CD14-positive monocyte (primary cell): ENCODE data around the gene POLR3E. TPM values are rescaled to one million over a fixed set of nuclear protein-coding genes. Genes with fewer than 3 reads are reported as not detected.

Experiments used
- DNase-seq, 3 donors: peaks; one replicate each; pipeline ENCODE4 v3.0.0-alpha.2; 2011 to 2022
- H2AFZ ChIP-seq: 2 replicates; pipeline ENCODE4 v1.6.0; 2012; ENCODE audit warnings: mild to moderate bottlenecking, low read depth, low read length, inconsistent platforms; ENCODE audit not compliant: insufficient read depth, poor library complexity, severe bottlenecking
- H3K27ac ChIP-seq, 2 donors: 1 replicate in 1 of 2; 2 replicates in 1 of 2; pipeline ENCODE4 v1.5.1; 2012 to 2013; ENCODE audit warnings: low read length in 2 of 2, control low read depth in 1 of 2, inconsistent platforms in 1 of 2, low read depth in 1 of 2, mild to moderate bottlenecking in 1 of 2
- H3K27me3 ChIP-seq, 2 donors: one replicate each; pipeline versions ENCODE4 v1.6.0 to v1.6.1; 2011 to 2013; ENCODE audit warnings: low read length in 2 of 2; ENCODE audit not compliant: control insufficient read depth in 2 of 2, insufficient read depth in 2 of 2
- H3K36me3 ChIP-seq, 2 donors: replicated peaks in 1 of 2; 1 replicate in 1 of 2; 2 replicates in 1 of 2; pipeline versions ENCODE4 v1.5.1 to v1.6.1; 2012 to 2013; ENCODE audit warnings: low read length in 2 of 2, control low read depth in 1 of 2, inconsistent platforms in 1 of 2, mild to moderate bottlenecking in 1 of 2; ENCODE audit not compliant: insufficient read depth in 2 of 2, control insufficient read depth in 1 of 2
- H3K4me1 ChIP-seq, 2 donors: 1 replicate in 1 of 2; 2 replicates in 1 of 2; pipeline versions ENCODE4 v1.5.1 to v1.6.1; 2012 to 2013; ENCODE audit warnings: low read length in 2 of 2, control low read depth in 1 of 2, inconsistent platforms in 1 of 2, mild to moderate bottlenecking in 1 of 2, moderate library complexity in 1 of 2; ENCODE audit not compliant: insufficient read depth in 2 of 2, control insufficient read depth in 1 of 2
- H3K4me2 ChIP-seq: replicated peaks from 2 replicates; pipeline ENCODE3; 2012; ENCODE audit warnings: low read length, moderate library complexity, mild to moderate bottlenecking; ENCODE audit not compliant: poor library complexity, severe bottlenecking; ENCODE audit errors: extremely low read depth
- H3K4me3 ChIP-seq, 3 experiments: fragments of 200-600 bp in 1 of 3; sonication (generic) in 1 of 3; replicated peaks in 1 of 3; 1 replicate in 2 of 3; 2 replicates in 1 of 3; pipeline ENCODE4 v1.5.1; 2011 to 2013; ENCODE audit warnings: low read length in 3 of 3, mild to moderate bottlenecking in 3 of 3, control low read depth in 2 of 3, low read depth in 2 of 3, inconsistent platforms in 1 of 3, moderate library complexity in 1 of 3
- H3K79me2 ChIP-seq: 2 replicates; pipeline ENCODE4 v1.6.0; 2012; ENCODE audit warnings: mild to moderate bottlenecking, control low read depth, inconsistent platforms, low read length, moderate library complexity; ENCODE audit not compliant: insufficient read depth
- H3K9ac ChIP-seq: 2 replicates; pipeline ENCODE4 v1.6.0; 2017; ENCODE audit warnings: low read length, mild to moderate bottlenecking; ENCODE audit not compliant: insufficient read depth, poor library complexity, severe bottlenecking
- H3K9me3 ChIP-seq, 2 donors: replicated peaks in 1 of 2; 1 replicate in 1 of 2; 2 replicates in 1 of 2; pipeline versions ENCODE4 v1.5.1 to v1.6.1; 2012 to 2013; ENCODE audit warnings: low read length in 2 of 2, control low read depth in 1 of 2; ENCODE audit not compliant: control insufficient read depth in 1 of 2, insufficient read depth in 1 of 2
- H4K20me1 ChIP-seq: 2 replicates; pipeline ENCODE4 v1.6.0; 2012; ENCODE audit warnings: mild to moderate bottlenecking, low read length, control low read depth, moderate library complexity; ENCODE audit not compliant: insufficient read depth
- H3K27ac Mint-ChIP-seq, 7 donors: one replicate each; pipeline ENCODE4 v1.8.0; 2020; ENCODE audit warnings: mild to moderate bottlenecking in 7 of 7, mixed read lengths in 7 of 7, moderate library complexity in 6 of 7, inconsistent platforms in 2 of 7
- H3K27me3 Mint-ChIP-seq, 3 donors: one replicate each; pipeline ENCODE4 v1.8.0; 2021 to 2022; ENCODE audit warnings: low read depth in 3 of 3, mild to moderate bottlenecking in 3 of 3, mixed read lengths in 3 of 3, moderate library complexity in 3 of 3, inconsistent platforms in 1 of 3
- H3K36me3 Mint-ChIP-seq, 2 donors: one replicate each; pipeline ENCODE4 v1.8.0; 2020; ENCODE audit warnings: mixed read lengths in 2 of 2, inconsistent platforms in 1 of 2, mild to moderate bottlenecking in 1 of 2
- H3K4me1 Mint-ChIP-seq: one replicate; pipeline ENCODE4 v1.8.0; 2020; ENCODE audit warnings: mild to moderate bottlenecking, mixed read lengths
- H3K4me3 Mint-ChIP-seq, 2 donors: one replicate each; pipeline ENCODE4 v1.8.0; 2020; ENCODE audit warnings: mild to moderate bottlenecking in 2 of 2, mixed read lengths in 2 of 2, moderate library complexity in 1 of 2
- H3K9me3 Mint-ChIP-seq, 7 donors: one replicate each; pipeline ENCODE4 v1.8.0; 2020 to 2022; ENCODE audit warnings: mixed read lengths in 7 of 7, mild to moderate bottlenecking in 6 of 7, moderate library complexity in 6 of 7, inconsistent platforms in 2 of 7
- CTCF ChIP-seq: fragments of 200-600 bp; IDR thresholded peaks from one replicate; pipeline ENCODE4 v1.8.0; 2022; ENCODE audit warnings: antibody characterized with exemption, mild to moderate bottlenecking
- WGBS: methylation state at CpG from one replicate; pipeline ENCODE4 v1.1.5; 2013; ENCODE audit warnings: missing lambda C conversion rate; ENCODE audit not compliant: insufficient coverage; 5-methylcytosine and 5-hydroxymethylcytosine counted together
- intact Hi-C, 2 donors: fragments of 100-400 bp; cut with micrococcal nuclease; formaldehyde crosslinking; loops; one replicate each; pipeline versions ENCODE4 v1.15.0 to v1.15.1; 2023
- polyA plus RNA-seq, 3 donors: library from polyadenylated mRNA; depleted of rRNA in 1 of 3; unstranded in 2 of 3; stranded (reverse) in 1 of 3; fragments of 300-500 nt in 2 of 3; fragments of >200 nt in 1 of 3; fragmentation: Illumina TruSeq in 2 of 3; gene quantifications; 1 replicate in 2 of 3; 2 replicates in 1 of 3; pipeline ENCODE4 v1.2.3, GENCODE V29; 2012 to 2021

The POLR3E gene
- polyA plus RNA-seq, 3 donors = 4.1 to 34.6 (median 5.7) TPM

- Histone ChIP-seq H3K79me2 (no peaks in the 10 kb centered on the region), H3K4me3 (no peak overlapping the region), H3K27ac (no peak overlapping the region), H3K4me2 (no peak overlapping the region), H3K27me3 (no peaks in the 10 kb centered on the region), H3K36me3 (peaks cover 76 to 85% of the 10 kb centered on the region in 2 donors), H3K9ac (no peak overlapping the region), H3K4me1 (peaks cover 8 to 9% of the 10 kb centered on the region in 2 donors), H2AFZ (no peak overlapping the region), H3K9me3 (no peaks in the 10 kb centered on the region), H4K20me1 (no peaks in the 10 kb centered on the region)
- Mint-ChIP-seq H3K4me1 (peaks cover 13% of the 10 kb centered on the region), H3K36me3 (peaks cover 66 to 83% of the 10 kb centered on the region in 2 donors), H3K27me3 (no peaks in the 10 kb centered on the region), H3K4me3 (no peak overlapping the region), H3K9me3 (no peaks in the 10 kb centered on the region), H3K27ac (peak overlapping the region in 4 of 7 donors; percentile 15 to 66 (median 42))
- intact Hi-C loops = loop anchor here in 1 of 2 donors (10.0 kb wide), 2 partner anchors 46 to 86 kb away; partner anchors contain the start of gene CDR2
- no peak for TF ChIP-seq CTCF
- 99% methylated on average over 8 of the region's 9 CpGs for WGBS
- no peak for DNase-seq
Measured at GRCh38 chr16:22329199-22329695, 32.0 kb downstream of the POLR3E start.

DNA sequence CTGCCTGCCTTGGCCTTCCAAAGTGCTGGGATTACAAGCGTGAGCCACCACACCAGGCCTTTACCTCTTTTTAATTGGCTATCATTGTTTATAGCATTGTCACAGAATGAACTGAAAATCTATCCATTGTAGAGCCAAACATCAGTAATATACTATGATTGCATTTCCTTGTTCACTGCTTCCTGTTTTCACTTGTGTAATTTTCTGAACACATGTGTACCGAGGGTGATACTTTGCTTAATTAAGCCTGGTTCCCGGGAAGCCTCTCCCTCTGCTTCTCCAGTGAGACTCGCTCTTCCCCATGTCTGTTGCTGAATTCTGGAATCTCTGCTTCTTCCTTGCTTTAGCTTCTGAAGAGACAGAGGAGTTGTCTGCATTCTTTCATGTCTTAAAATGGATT is 33.1 kb downstream of the POLR3E start:
- intact Hi-C loops = no loop called here
- Histone ChIP-seq H3K27ac (peak overlapping the region in 1 of 2 donors; percentile 25), H3K36me3 (peaks cover 76 to 85% of the 10 kb centered on the region in 2 donors), H3K4me2 (no peak overlapping the region), H2AFZ (no peak overlapping the region), H3K9me3 (peaks cover 0 to under 1% of the 10 kb centered on the region in 2 donors), H4K20me1 (no peaks in the 10 kb centered on the region), H3K4me3 (no peak overlapping the region), H3K79me2 (no peaks in the 10 kb centered on the region), H3K27me3 (no peaks in the 10 kb centered on the region), H3K4me1 (peaks cover 8 to 9% of the 10 kb centered on the region in 2 donors), H3K9ac (no peak overlapping the region)
- peaks cover 0 to 1% (median 0%) of the 10 kb centered on the region in 7 donors for H3K9me3 Mint-ChIP-seq
- H3K4me3 Mint-ChIP-seq = no peak overlapping the region
- H3K27me3 Mint-ChIP-seq = no peaks in the 10 kb centered on the region
- H3K36me3 Mint-ChIP-seq = peaks cover 66 to 83% of the 10 kb centered on the region in 2 donors
- peak in 1 of 3 donors; percentile 10 for DNase-seq
- no peak for TF ChIP-seq CTCF
- peaks cover 13% of the 10 kb centered on the region for H3K4me1 Mint-ChIP-seq
- WGBS = no CpG with 5 or more reads among the region's 4 CpGs
- H3K27ac Mint-ChIP-seq = peak overlapping the region in 5 of 7 donors; percentile 41 to 57 (median 52)
